ENCODE results near the gene BEGAIN.

DNA sequence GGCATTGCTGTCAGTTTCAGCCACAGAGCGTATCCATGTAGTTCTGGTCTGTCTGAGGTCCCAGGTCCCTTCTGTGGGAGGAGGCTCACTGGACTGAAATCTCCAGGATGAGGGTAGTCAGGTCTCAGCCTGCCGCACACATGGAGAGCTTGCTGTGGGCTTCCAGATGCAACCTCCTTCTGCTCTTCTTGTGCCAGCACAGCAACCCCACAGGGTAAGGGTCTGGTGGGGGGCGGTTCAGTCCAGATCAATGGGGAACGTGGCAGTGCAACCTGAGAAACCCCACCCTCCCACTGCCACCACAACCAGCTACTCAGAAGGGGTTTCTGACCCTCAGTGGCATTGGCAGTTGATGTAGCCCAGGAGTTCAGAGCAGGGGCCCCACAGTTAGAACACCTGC, 61.2 kb downstream of the BEGAIN start:
- TF ChIP-seq CTCF (IDR thresholded peaks at IDR 0.05): no peak
- no peak for TF ChIP-seq POLR2A (IDR thresholded peaks at IDR 0.05)
